Suprapubic skin (tissue), 3 donors: ENCODE results near the gene CCDC150.

Source experiments
- POLR2A ChIP-seq, 2 donors: fragments of 450-650 bp; IDR thresholded peaks; one replicate each; pipeline ENCODE4 v1.6.1; 2017; ENCODE audit warnings: antibody characterized with exemption in 2 of 2, mild to moderate bottlenecking in 2 of 2, moderate library complexity in 2 of 2
- TF ChIP-seq, protein P1 (sequence below), 2 donors: fragments of 200-600 bp in 1 of 2; fragments of 450-650 bp in 1 of 2; sonication (generic) in 1 of 2; IDR thresholded peaks; one replicate each; pipeline ENCODE4 v1.5.1; 2016 to 2019; ENCODE audit warnings: antibody characterized with exemption in 2 of 2, mild to moderate bottlenecking in 1 of 2, moderate library complexity in 1 of 2

DNA sequence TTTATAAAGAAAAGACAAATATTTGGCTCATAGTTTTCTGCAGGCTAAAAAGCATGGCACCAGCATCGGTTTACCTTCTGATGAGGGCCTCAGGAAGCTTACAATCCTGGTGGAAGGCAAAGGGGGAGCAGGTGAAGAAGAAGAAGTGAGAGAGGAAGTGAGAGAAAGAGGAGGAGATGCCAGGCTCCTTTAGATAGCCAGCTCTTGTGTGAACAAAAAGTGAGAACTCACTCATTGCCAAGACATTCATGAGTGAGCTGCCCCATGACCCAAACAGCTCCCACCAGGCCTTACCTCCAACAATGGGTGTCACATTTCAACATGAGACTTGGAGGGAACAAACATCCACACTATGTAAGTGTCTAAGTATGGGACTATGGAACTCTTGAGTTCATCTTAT is 14.3 kb downstream of the CCDC150 start:
- TF ChIP-seq, protein P1, sequence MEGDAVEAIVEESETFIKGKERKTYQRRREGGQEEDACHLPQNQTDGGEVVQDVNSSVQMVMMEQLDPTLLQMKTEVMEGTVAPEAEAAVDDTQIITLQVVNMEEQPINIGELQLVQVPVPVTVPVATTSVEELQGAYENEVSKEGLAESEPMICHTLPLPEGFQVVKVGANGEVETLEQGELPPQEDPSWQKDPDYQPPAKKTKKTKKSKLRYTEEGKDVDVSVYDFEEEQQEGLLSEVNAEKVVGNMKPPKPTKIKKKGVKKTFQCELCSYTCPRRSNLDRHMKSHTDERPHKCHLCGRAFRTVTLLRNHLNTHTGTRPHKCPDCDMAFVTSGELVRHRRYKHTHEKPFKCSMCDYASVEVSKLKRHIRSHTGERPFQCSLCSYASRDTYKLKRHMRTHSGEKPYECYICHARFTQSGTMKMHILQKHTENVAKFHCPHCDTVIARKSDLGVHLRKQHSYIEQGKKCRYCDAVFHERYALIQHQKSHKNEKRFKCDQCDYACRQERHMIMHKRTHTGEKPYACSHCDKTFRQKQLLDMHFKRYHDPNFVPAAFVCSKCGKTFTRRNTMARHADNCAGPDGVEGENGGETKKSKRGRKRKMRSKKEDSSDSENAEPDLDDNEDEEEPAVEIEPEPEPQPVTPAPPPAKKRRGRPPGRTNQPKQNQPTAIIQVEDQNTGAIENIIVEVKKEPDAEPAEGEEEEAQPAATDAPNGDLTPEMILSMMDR (IDR thresholded peaks at IDR 0.05) = no peak
- TF ChIP-seq POLR2A (IDR thresholded peaks at IDR 0.05) = no peak
